Ascending aorta (tissue), 2 donors: ENCODE measurements around the gene ADA. TPM values are rescaled to one million over a fixed set of nuclear protein-coding genes. Genes with fewer than 3 reads are reported as not detected.
A peak's percentile ranks its signal among the peaks of the same experiment; 100 is the strongest.

Experiments
- DNase-seq, 2 donors: peaks; one replicate each; pipeline ENCODE4 v3.0.0-alpha.2; 2019; ENCODE audit warnings: low spot score in 2 of 2
- H3K27ac ChIP-seq, 2 donors: fragments of 200-600 bp; sonication (generic); one replicate each; pipeline ENCODE4 v1.5.1; 2016 to 2017; ENCODE audit warnings: mild to moderate bottlenecking in 1 of 2
- H3K27me3 ChIP-seq: fragments of 200-600 bp; sonication (generic); one replicate; pipeline ENCODE4 v1.5.1; 2017
- H3K36me3 ChIP-seq, 2 donors: fragments of 200-600 bp; sonication (generic); one replicate each; pipeline ENCODE4 v1.5.1; 2016
- H3K4me1 ChIP-seq, 2 donors: fragments of 200-600 bp; sonication (generic); one replicate each; pipeline ENCODE4 v1.5.1; 2016 to 2017; ENCODE audit warnings: mild to moderate bottlenecking in 1 of 2
- H3K4me3 ChIP-seq, 2 donors: fragments of 200-600 bp; sonication (generic); one replicate each; pipeline ENCODE4 v1.5.1; 2016 to 2017; ENCODE audit warnings: mild to moderate bottlenecking in 1 of 2
- H3K9me3 ChIP-seq, 2 donors: fragments of 200-600 bp; sonication (generic); one replicate each; pipeline ENCODE4 v1.5.1; 2016
- CTCF ChIP-seq, 3 experiments: fragments of 200-600 bp in 2 of 3; fragments of 450-650 bp in 1 of 3; sonication (generic) in 2 of 3; IDR thresholded peaks; one replicate each; pipeline ENCODE4 v1.5.1; 2016 to 2019; ENCODE audit warnings: antibody characterized with exemption in 3 of 3, mild to moderate bottlenecking in 1 of 3, moderate library complexity in 1 of 3
- intact Hi-C: fragments of 100-400 bp; cut with DNase I; formaldehyde crosslinking; loops from one replicate; pipeline ENCODE4 v1.15.1; 2023
- total RNA-seq: library from RNA; depleted of rRNA; stranded (reverse); fragments of >200 nt; gene quantifications from one replicate; pipeline ENCODE4 v1.1.0, GENCODE V29; 2016

ADA gene
- total RNA-seq, 1 donor from 2014 or later = 0.75 TPM

- Histone ChIP-seq H3K9me3 (no peaks in the 10 kb centered on the region), H3K4me1 (peaks cover 12 to 20% of the 10 kb centered on the region in 2 donors), H3K36me3 (no peaks in the 10 kb centered on the region), H3K27ac (peak overlapping the region; percentile 82 to 93), H3K4me3 (no peak overlapping the region), H3K27me3 (no peaks in the 10 kb centered on the region)
- intact Hi-C loops = no loop called here
- DNase-seq = no peak
- TF ChIP-seq CTCF (IDR thresholded peaks at IDR 0.05) = no peak
Observed at GRCh38 chr20:44580581-44581268, 70.8 kb downstream of the ADA start.

GRCh38 chr20:44579313-44580081 lies 72.0 kb downstream of the ADA start:
- intact Hi-C loops = no loop called here
- no peak for DNase-seq
- Histone ChIP-seq H3K4me3 (no peak overlapping the region), H3K4me1 (peaks cover 12 to 13% of the 10 kb centered on the region in 2 donors), H3K27me3 (no peaks in the 10 kb centered on the region), H3K9me3 (no peaks in the 10 kb centered on the region), H3K27ac (peak overlapping the region; percentile 3 to 93), H3K36me3 (no peaks in the 10 kb centered on the region)
- no peak for TF ChIP-seq CTCF (IDR thresholded peaks at IDR 0.05)

GRCh38 chr20:44576297-44576696 lies 75.2 kb downstream of the ADA start:
- no peak overlapping the region for H3K27ac ChIP-seq
- peaks cover 0 to 18% of the 10 kb centered on the region in 2 donors for H3K4me1 ChIP-seq
- intact Hi-C loops = no loop called here
- H3K36me3 ChIP-seq = no peaks in the 10 kb centered on the region
- peak in 2 of 3 experiments; percentile 13 to 18 for TF ChIP-seq CTCF (IDR thresholded peaks at IDR 0.05)
- no peaks in the 10 kb centered on the region for H3K27me3 ChIP-seq
- H3K4me3 ChIP-seq = no peak overlapping the region
- no peak for DNase-seq
- no peaks in the 10 kb centered on the region for H3K9me3 ChIP-seq

GRCh38 chr20:44574372-44574771 lies 77.1 kb downstream of the ADA start:
- TF ChIP-seq CTCF (IDR thresholded peaks at IDR 0.05) = no peak
- no peak for DNase-seq
- H3K9me3 ChIP-seq = no peaks in the 10 kb centered on the region
- H3K36me3 ChIP-seq = no peaks in the 10 kb centered on the region
- intact Hi-C loops = loop anchor here (5.0 kb wide), 1 partner anchor 52 kb away; the partner anchor contains the start of gene SERINC3
- H3K4me1 ChIP-seq = peaks cover 0 to 16% of the 10 kb centered on the region in 2 donors
- no peaks in the 10 kb centered on the region for H3K27me3 ChIP-seq
- H3K4me3 ChIP-seq = no peak overlapping the region
- H3K27ac ChIP-seq = peak overlapping the region in 1 of 2 donors; percentile 46

- TF ChIP-seq CTCF (IDR thresholded peaks at IDR 0.05) = no peak
- intact Hi-C loops = loop anchor here (2.0 to 5.0 kb wide), 2 partner anchors 27 to 51 kb away; partner anchors contain the start of gene SERINC3
- DNase-seq = no peak
- H3K27ac ChIP-seq = peak overlapping the region; percentile 46 to 81
- H3K4me3 ChIP-seq = no peak overlapping the region
- no peaks in the 10 kb centered on the region for H3K9me3 ChIP-seq
- no peaks in the 10 kb centered on the region for H3K27me3 ChIP-seq
- H3K4me1 ChIP-seq = peaks cover 0 to 16% of the 10 kb centered on the region in 2 donors
- no peaks in the 10 kb centered on the region for H3K36me3 ChIP-seq
Observed at GRCh38 chr20:44573501-44573869, 78.0 kb downstream of the ADA start.
